GM18861 (cell line): ENCODE data around the gene SLC8A2.

Experiments used
- ATAC-seq: cut with Tn5 transposase; IDR thresholded peaks from one replicate; pipeline ENCODE4 v1.9.1; 2021; ENCODE audit not compliant: unreplicated experiment

SLC8A2 gene

DNA sequence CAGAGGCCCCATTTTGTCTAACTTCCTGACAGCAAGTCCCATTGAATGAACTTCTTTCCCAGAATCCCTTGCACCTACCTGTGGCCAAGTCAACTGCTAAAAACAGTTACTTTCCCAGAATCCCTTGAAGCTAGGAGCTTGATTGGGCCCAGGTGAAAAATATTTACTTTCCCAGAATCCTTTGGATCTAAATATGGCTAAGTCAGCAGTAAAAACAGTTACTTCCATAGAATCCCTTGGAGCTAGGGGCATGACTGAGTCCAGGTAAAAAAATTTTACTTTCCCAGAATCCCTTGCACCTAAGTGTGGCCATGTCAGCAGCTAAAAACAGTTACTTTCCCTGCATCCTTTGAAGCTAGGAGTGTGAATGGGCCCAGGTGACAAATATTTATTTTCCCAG, 39.2 kb downstream of the SLC8A2 start:
- no peak for ATAC-seq

DNA sequence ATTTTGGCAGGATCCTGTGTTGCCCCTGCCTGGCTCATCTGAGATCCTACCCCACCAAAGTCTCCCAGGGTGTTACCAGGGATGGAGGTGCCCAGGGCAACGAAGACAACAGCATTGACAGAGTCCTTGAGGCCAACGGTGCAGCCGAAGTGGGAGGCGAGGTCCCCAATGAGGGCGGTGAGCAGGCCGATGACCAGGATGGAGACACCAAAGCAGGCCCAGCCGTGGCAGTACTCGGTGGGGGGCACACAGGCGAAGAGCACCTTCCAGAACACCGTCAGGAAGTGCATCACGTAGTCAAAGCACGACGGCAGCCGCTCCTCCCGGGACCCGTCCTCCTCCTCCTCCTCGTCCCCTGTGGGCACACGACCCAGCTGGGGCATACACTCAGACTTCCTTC, 39.6 kb downstream of the SLC8A2 start:
- no peak for ATAC-seq

DNA sequence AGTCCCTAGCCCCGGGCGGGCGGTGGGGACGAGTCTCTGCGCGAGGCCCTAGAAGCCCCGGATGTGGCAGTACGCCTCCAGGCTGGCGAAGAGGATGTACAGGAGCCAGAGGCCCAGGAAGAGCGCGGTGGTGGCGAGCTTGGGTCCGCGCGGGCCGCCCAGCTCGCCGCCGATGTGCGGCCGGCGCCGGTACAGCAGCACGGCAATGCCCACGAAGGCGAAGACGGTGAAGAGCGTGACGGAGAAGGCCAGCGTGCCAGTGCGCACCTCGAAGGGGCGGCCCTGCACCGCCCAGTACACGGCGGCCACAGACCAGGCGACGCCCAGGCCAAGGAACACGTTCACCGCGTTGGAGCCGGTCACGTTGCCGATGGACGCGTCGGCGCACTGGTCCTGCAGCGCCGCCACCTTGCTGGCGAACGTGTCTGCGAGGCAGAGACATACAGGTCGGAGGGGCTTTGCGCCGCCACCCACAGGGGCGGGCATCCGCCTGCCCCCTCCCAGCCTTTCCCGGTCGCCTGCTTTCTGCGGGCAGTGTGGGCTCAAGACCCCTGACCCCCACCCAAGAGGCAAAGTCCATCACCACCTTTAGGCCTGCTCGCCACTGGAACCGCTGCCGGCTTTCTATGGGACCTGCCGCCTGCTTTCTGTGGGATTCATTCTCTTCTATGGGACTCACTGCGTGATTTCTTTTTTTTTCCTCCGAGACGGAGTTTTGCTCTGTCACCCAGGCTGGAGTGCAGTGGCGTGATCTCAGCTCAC, 41.5 kb downstream of the SLC8A2 start:
- ATAC-seq = no peak

GRCh38 chr19:47429140-47429793, 42.4 kb downstream of the SLC8A2 start:
- ATAC-seq = no peak

DNA sequence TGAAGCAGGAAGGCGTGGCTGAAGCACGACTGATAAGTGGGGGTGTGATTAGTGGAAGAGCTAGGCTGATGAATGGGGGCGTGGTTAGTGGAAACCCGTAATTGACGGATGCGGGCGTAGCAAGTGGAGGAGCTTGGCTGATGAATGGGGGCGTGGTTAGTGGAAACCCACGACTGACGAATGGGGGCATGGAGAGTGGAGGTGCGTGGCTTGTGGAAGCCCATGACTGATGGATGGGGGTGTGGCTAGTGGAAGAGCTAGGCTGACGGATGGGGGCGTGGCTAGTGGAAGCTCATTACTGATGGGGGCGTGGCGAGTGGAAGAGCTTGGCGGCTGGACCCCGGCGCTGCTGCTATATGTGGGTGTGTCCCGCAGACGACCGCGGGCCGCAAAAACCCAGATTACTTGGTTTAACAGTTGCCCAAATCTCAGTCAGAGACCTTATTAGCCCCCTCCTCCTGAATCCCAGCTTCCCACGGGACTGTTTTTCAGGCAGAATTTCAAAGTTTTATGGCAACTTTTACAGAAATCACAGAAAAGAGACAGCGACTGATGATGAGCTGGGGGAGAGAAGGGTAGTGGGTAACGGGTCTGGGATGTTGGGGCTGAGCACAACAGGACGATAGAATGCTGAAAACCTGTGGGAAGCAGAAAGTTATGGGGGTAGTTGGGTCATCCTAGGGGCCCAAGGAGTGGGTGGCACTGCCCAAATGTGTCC, 43.4 kb downstream of the SLC8A2 start:
- ATAC-seq = no peak

DNA sequence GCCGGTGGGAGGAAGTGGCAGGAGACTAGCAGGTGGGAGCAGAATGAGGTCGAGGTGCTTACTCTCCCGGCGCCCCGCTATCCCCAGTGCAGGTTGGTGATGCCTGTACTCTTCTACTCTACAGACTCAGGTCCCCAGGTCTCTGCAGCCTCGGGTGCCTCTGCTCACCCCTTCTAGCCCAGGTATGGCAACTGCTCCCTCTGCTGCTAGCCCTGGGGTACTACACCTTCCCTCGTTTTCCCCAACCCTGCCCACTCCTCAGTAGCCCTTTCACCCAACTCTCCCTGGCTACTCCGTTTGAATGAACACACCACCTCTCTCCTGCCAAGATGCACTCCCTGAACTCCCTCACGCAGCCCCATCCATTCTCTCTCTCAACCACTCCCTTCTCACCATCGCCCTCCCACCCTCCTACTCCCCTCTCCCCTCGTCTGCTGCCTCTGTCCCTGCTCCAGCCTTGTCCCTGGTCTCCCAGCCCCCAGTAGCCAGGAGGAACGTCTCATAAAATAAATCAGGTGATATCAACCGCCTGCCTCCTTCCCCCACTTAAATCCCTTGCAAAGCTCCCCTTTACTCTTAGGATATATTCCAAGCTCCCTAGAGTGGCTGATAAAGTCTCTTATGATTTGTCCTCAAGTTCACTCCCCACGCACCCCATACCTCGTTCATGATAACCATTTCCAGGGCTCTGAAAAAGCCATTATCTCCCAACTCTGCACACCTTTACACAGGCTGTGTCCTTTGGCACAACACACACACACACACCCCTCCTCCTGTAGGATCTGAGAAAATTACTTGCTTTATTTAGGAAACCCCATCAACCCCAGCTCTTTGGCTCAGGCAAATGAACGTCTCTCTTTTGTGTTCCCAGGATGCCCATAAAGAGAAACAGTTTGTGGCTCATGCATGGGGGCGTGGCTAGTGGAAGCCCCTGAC, 44.2 kb downstream of the SLC8A2 start:
- ATAC-seq = no peak

- ATAC-seq = no peak
These were observed 48.4 kb downstream of the SLC8A2 start for GRCh38 chr19:47423203-47423882.

DNA sequence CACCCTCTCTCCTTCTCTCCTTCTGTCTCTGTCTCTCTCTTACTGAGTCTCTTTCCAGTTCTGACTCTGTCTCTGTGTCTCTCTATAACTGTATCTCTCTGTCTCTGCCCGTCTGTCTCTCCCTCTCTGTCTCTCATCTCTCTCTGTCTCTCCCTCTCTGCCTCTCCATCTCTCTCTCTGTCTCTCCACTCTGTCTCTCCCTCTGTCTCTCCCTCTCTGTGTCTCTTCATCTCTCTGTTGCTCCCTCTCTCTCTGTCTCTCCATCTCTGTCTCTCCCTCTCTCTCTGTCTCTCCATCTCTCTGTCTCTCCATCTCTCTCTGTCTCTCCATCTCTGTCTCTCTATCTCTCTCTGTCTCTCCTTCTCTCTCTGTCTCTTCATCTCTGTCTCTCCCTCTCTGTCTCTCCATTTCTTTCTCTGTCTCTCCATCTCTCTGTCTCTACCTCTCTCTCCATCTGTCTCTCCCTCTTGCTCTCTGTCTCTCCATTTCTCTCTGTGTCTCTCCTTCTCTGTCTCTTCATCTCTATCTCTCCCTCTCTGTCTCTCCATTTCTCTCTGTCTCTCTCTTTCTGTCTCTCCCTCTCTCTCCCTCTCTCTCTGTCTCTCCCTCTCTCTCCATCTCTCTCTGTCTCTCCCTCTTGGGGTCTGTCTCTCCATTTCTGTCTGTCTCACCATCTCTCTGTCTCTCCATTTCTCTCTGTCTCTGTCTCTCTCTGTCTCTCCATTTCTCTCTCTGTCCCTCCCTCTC, 49.1 kb downstream of the SLC8A2 start:
- ATAC-seq = no peak

DNA sequence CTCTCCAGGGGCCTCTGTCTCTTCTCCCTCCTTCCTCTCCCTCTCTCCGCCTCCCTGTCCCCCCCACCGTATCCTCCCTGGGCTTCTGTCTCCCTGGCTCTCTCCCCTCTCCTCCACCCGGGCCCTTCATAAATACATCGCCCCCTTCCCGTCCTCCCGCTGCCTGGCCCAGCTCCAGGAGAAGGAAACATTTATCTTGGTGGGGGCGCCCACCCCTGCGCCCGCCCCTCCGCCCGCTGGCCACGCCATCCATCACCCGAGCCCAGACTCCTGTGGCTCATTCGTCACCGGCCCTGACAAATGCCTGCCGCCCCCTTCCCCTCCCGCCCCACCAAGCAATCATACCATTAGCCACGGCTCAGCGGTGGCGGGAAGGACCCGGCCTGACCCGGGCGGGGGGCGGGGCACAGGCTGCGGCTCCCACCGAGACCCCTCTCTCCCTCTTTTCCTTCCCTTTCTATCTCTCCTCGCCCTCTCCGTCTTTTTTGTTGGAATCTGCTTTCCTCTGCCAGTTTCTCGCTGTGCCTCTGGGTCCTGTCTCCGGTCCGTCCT, 49.8 kb downstream of the SLC8A2 start:
- no peak for ATAC-seq

DNA sequence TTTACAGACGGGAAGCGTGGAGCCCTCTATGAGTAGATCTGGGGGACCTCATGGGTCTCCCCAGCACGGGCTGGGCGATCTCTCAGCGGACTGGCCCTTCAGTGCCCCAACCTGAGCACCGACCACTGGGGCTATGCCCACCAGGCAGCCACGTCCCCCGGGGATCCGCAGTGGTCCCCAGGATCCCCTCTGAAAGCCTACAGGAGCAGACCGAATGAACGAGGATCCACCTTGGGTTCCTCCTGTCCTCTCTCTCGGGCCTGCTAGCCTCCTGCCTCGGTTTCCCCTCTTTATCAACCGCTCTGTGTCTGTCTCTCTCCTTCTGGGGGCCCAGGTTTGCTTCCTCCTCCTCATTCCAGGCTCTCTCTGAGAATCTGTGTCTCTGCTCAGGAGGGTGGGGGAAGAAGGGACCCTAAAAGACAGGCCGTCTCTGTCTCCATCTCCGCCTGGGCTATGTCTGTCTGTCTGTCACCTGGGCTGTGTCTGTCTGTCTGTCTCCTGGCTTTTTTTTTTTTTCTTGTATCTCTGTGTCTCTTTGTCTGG, 50.4 kb downstream of the SLC8A2 start:
- ATAC-seq = no peak

- no peak for ATAC-seq
These were observed 51.9 kb downstream of the SLC8A2 start for GRCh38 chr19:47419789-47420188.

DNA sequence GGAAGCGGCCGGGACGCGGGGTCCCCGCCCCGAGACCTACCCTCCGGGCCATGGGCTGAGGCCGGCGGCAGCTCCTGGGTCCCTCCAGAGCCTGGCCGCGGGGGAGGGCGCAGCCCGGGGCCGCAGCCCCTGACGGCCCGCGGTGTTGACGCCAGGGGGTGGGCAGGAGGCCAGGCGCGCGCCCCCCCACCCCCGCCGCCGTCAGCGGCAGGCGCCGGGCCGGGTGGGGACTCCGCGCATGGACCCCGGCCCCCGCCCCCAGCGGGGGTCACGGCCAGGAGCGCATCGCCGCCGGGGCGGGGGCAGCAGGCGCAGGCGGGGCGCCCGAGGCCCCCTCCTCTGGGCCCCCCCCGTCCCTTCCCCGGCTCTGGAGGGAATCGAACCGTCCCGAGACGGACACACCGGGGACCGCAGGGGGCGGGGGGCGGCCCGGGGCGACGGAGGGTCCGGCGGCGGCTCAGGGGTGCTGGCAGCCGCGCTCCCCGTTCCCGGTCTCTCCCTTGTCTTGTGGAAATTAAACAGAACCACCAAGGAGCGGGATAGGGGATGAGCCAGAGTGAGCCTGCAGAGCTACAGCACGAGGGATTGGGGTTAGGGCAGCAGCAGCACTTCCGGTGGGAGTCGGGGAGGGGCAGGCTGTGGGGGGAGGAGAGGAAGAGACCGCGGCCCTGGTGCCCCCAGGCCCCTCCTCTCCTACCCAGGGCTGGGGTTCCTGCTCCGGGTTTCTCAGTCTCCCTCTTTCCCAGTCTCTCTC, 52.5 kb downstream of the SLC8A2 start, which contains the start of gene MEIS3:
MEIS3 (minus strand) TSS at position 498 of the 754 bp plus-strand sequence; CDS start at position 52, 446 bp downstream.
- no peak for ATAC-seq

- no peak for ATAC-seq
These were observed 53.0 kb downstream of the SLC8A2 start for GRCh38 chr19:47418692-47419029.

- no peak for ATAC-seq
These were observed 53.7 kb downstream of the SLC8A2 start for GRCh38 chr19:47417746-47418691.

GRCh38 chr19:47417107-47417745, 54.5 kb downstream of the SLC8A2 start:
- no peak for ATAC-seq

DNA sequence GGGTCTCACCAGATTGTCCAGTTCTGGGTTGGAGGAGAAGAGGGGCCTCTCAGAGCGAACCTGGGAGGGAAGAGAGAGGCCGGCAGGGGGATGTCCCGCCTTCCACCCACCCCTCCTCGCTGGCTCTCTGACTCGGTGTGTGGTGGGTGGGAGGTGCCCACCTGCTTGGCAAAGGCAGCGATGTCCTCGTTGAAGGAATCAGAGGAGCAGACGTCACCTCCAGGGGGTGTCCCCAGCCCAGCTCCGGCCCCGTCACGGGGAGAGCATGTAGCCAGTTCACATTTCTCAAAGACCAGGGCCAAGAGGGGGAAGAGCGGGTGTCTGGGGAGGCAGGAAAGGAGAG, 55.1 kb downstream of the SLC8A2 start:
- ATAC-seq = no peak
